Neural cell (in vitro differentiated cells): ENCODE measurements around the gene BTN1A1. TPM values are rescaled to one million over a fixed set of nuclear protein-coding genes. Genes with fewer than 3 reads are reported as not detected.

Source experiments
- H2AFZ ChIP-seq: fragments of 200-600, 300-800 bp; sonication (generic), shearing (Covaris generic); 2 replicates; pipeline ENCODE4 v1.6.0; 2014; ENCODE audit warnings: low read depth, mild to moderate bottlenecking, antibody characterized with exemption, low read length, moderate library complexity
- H3F3A ChIP-seq: fragments of 200-600 bp; shearing (Covaris generic); 2 replicates; pipeline ENCODE4 v1.6.1; 2016; ENCODE audit warnings: mild to moderate bottlenecking, moderate library complexity, mixed read lengths, antibody characterized with exemption, low read length; ENCODE audit not compliant: insufficient read depth, poor library complexity, severe bottlenecking
- H3K27ac ChIP-seq: fragments of 200-600, 300-800 bp; sonication (generic), shearing (Covaris generic); 2 replicates; pipeline ENCODE4 v1.5.1; 2014; ENCODE audit warnings: mild to moderate bottlenecking, low read length, moderate library complexity
- H3K27me3 ChIP-seq: fragments of 300-800, 200-600 bp; sonication (generic), shearing (Covaris generic); 2 replicates; pipeline ENCODE4 v1.6.0; 2014; ENCODE audit warnings: mild to moderate bottlenecking, low read depth, low read length, moderate library complexity; ENCODE audit not compliant: insufficient read depth
- H3K36me3 ChIP-seq: fragments of 300-800, 200-600 bp; sonication (generic), shearing (Covaris generic); 2 replicates; pipeline ENCODE4 v1.5.1; 2014; ENCODE audit warnings: mild to moderate bottlenecking, antibody characterized with exemption, low read length, moderate library complexity; ENCODE audit not compliant: insufficient read depth
- H3K4me2 ChIP-seq: fragments of 300-800, 200-600 bp; sonication (generic), shearing (Covaris generic); 2 replicates; pipeline ENCODE4 v1.6.0; 2014; ENCODE audit warnings: mild to moderate bottlenecking, low read length
- H3K4me3 ChIP-seq: fragments of 300-800, 200-600 bp; sonication (generic), shearing (Covaris generic); 2 replicates; pipeline ENCODE4 v1.5.1; 2014; ENCODE audit warnings: mild to moderate bottlenecking, low read length, moderate library complexity
- H3K79me2 ChIP-seq: fragments of 200-600 bp; shearing (Covaris generic); replicated peaks from 2 replicates; pipeline ENCODE4 v1.6.0; 2014; ENCODE audit warnings: mild to moderate bottlenecking, low read length, moderate library complexity; ENCODE audit not compliant: insufficient read depth
- H3K9ac ChIP-seq: fragments of 300-800, 200-600 bp; sonication (generic), shearing (Covaris generic); 2 replicates; pipeline ENCODE4 v1.6.1; 2016; ENCODE audit warnings: mild to moderate bottlenecking, low read length, mixed read lengths
- H3K9me2 ChIP-seq: fragments of 200-600 bp; shearing (Covaris generic); 2 replicates; pipeline ENCODE4 v1.6.1; 2016; ENCODE audit warnings: mild to moderate bottlenecking, low read length, mixed read lengths; ENCODE audit not compliant: insufficient read depth
- H3K9me3 ChIP-seq: fragments of 200-600, 300-800 bp; sonication (generic), shearing (Covaris generic); 2 replicates; pipeline ENCODE4 v1.6.1; 2016; ENCODE audit warnings: mild to moderate bottlenecking, mixed run types, low read length, moderate library complexity, mixed read lengths
- H4K20me1 ChIP-seq: fragments of 200-600 bp; shearing (Covaris generic); 2 replicates; pipeline ENCODE4 v1.6.1; 2016; ENCODE audit warnings: mild to moderate bottlenecking, mixed run types; ENCODE audit not compliant: insufficient read depth
- EP300 ChIP-seq: fragments of 450-650 bp; conservative IDR thresholded peaks from 2 replicates; pipeline ENCODE4 v1.6.1; 2014; ENCODE audit warnings: antibody characterized with exemption, mild to moderate bottlenecking, moderate library complexity; ENCODE audit not compliant: poor library complexity, severe bottlenecking
- EZH2 ChIP-seq: fragments of 200-600, 300-800 bp; shearing (Covaris generic), sonication (generic); IDR thresholded peaks from 2 replicates; pipeline ENCODE4 v1.6.1; 2014; ENCODE audit warnings: antibody characterized with exemption, low read length, borderline replicate concordance, mild to moderate bottlenecking; ENCODE audit not compliant: insufficient read depth, poor library complexity, severe bottlenecking
- MXI1 ChIP-seq: fragments of 450-650 bp; conservative IDR thresholded peaks from 2 replicates; pipeline ENCODE4 v1.6.1; 2014; ENCODE audit warnings: antibody characterized with exemption, mild to moderate bottlenecking; ENCODE audit not compliant: poor library complexity, severe bottlenecking
- POLR2AphosphoS5 ChIP-seq: IDR thresholded peaks from 2 replicates; pipeline ENCODE4 v1.6.1; 2012
- RAD21 ChIP-seq: fragments of 450-650 bp; conservative IDR thresholded peaks from 2 replicates; pipeline ENCODE4 v1.6.1; 2014; ENCODE audit warnings: antibody characterized with exemption, mild to moderate bottlenecking, moderate library complexity
- SMC3 ChIP-seq: fragments of 450-650 bp; conservative IDR thresholded peaks from 2 replicates; pipeline ENCODE4 v1.6.1; 2014; ENCODE audit warnings: antibody characterized with exemption, mild to moderate bottlenecking, moderate library complexity; ENCODE audit not compliant: poor library complexity
- TAF1 ChIP-seq: IDR thresholded peaks from 2 replicates; pipeline ENCODE4 v1.6.1; 2012; ENCODE audit warnings: low read depth
- polyA plus RNA-seq: library from polyadenylated mRNA; depleted of rRNA; stranded (reverse); fragments of >200 nt; gene quantifications from 2 replicates; pipeline ENCODE4 v1.2.3, GENCODE V29; 2014
- TF ChIP-seq, protein P1 (sequence below): fragments of 450-650 bp; IDR thresholded peaks from 2 replicates; pipeline ENCODE4 v1.5.1; 2014; ENCODE audit warnings: antibody characterized with exemption, mild to moderate bottlenecking, moderate library complexity; ENCODE audit not compliant: poor library complexity, severe bottlenecking
- TF ChIP-seq, protein P2 (sequence below): IDR thresholded peaks from 2 replicates; pipeline ENCODE4 v1.6.1; 2012; ENCODE audit warnings: borderline replicate concordance

BTN1A1 gene
- polyA plus RNA-seq, 1 donor from 2014 or later, result not detected

DNA sequence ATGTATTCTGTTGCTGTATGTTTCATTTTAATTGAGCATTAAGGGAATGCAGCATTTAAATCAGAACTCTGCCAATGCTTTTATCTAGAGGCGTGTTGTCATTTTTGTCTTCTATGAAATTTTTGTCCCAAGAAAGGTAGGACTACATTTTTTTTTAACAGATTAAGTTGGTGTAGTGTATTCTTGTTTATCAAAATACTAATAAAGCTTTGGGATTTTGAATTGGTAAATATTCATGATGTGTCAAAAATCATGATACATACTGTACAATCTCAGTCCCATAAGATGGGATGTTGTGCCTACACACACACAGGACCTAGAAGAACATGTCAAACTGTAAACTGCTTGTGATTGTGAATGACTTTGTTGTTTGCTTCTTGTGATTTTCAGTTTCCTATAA lies 26.8 kb downstream of the BTN1A1 start:
- Histone ChIP-seq H2AFZ (no peak overlapping the region), H3K9me2 (no peaks in the 10 kb centered on the region), H3K27me3 (no peaks in the 10 kb centered on the region), H3K36me3 (no peaks in the 10 kb centered on the region), H3K4me3 (no peak overlapping the region), H3F3A (no peaks in the 10 kb centered on the region), H3K9ac (no peak overlapping the region), H3K4me2 (no peak overlapping the region), H4K20me1 (no peaks in the 10 kb centered on the region), H3K79me2 (no peaks in the 10 kb centered on the region), H3K27ac (no peak overlapping the region), H3K9me3 (no peaks in the 10 kb centered on the region)
- TF ChIP-seq EZH2 (no peak), POLR2AphosphoS5 (no peak), TAF1 (no peak), SMC3 (no peak), EP300 (no peak), RAD21 (no peak), MXI1 (no peak)
- TF ChIP-seq, protein P1, sequence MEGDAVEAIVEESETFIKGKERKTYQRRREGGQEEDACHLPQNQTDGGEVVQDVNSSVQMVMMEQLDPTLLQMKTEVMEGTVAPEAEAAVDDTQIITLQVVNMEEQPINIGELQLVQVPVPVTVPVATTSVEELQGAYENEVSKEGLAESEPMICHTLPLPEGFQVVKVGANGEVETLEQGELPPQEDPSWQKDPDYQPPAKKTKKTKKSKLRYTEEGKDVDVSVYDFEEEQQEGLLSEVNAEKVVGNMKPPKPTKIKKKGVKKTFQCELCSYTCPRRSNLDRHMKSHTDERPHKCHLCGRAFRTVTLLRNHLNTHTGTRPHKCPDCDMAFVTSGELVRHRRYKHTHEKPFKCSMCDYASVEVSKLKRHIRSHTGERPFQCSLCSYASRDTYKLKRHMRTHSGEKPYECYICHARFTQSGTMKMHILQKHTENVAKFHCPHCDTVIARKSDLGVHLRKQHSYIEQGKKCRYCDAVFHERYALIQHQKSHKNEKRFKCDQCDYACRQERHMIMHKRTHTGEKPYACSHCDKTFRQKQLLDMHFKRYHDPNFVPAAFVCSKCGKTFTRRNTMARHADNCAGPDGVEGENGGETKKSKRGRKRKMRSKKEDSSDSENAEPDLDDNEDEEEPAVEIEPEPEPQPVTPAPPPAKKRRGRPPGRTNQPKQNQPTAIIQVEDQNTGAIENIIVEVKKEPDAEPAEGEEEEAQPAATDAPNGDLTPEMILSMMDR, result no peak
- TF ChIP-seq, protein P2, sequence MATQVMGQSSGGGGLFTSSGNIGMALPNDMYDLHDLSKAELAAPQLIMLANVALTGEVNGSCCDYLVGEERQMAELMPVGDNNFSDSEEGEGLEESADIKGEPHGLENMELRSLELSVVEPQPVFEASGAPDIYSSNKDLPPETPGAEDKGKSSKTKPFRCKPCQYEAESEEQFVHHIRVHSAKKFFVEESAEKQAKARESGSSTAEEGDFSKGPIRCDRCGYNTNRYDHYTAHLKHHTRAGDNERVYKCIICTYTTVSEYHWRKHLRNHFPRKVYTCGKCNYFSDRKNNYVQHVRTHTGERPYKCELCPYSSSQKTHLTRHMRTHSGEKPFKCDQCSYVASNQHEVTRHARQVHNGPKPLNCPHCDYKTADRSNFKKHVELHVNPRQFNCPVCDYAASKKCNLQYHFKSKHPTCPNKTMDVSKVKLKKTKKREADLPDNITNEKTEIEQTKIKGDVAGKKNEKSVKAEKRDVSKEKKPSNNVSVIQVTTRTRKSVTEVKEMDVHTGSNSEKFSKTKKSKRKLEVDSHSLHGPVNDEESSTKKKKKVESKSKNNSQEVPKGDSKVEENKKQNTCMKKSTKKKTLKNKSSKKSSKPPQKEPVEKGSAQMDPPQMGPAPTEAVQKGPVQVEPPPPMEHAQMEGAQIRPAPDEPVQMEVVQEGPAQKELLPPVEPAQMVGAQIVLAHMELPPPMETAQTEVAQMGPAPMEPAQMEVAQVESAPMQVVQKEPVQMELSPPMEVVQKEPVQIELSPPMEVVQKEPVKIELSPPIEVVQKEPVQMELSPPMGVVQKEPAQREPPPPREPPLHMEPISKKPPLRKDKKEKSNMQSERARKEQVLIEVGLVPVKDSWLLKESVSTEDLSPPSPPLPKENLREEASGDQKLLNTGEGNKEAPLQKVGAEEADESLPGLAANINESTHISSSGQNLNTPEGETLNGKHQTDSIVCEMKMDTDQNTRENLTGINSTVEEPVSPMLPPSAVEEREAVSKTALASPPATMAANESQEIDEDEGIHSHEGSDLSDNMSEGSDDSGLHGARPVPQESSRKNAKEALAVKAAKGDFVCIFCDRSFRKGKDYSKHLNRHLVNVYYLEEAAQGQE, result no peak

DNA sequence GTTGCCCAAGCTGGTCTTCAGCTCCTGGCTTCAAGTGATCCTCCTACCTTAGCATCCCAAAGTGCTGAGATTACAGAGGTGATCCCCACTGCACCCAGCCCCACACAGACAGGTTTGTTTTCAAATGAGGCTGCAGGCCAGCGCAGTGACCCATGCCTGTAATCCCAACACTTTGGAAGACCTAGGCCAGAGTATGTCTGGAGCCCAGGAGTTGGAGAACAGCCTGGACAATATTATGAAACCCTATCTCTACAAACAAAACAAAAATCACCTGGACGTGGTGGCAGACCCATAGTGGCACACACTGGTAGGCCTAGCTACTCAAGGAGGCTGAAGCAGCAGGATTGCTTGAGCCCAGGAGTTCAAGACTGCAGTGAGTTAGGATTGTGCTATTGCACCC lies 30.1 kb downstream of the BTN1A1 start:
- H4K20me1 ChIP-seq, result no peaks in the 10 kb centered on the region
- H3K36me3 ChIP-seq, result no peaks in the 10 kb centered on the region
- peaks cover 10% of the 10 kb centered on the region for H3F3A ChIP-seq
- H3K4me3 ChIP-seq, result no peak overlapping the region
- no peak overlapping the region for H3K4me2 ChIP-seq
- H3K9ac ChIP-seq, result no peak overlapping the region
- H2AFZ ChIP-seq, result no peak overlapping the region
- no peaks in the 10 kb centered on the region for H3K79me2 ChIP-seq
- TF ChIP-seq EP300 (no peak), POLR2AphosphoS5 (no peak), MXI1 (no peak), SMC3 (no peak), TAF1 (no peak), EZH2 (no peak)
- TF ChIP-seq, protein P2, result no peak
- no peaks in the 10 kb centered on the region for H3K9me2 ChIP-seq
- no peaks in the 10 kb centered on the region for H3K9me3 ChIP-seq
- no peaks in the 10 kb centered on the region for H3K27me3 ChIP-seq
- H3K27ac ChIP-seq, result no peak overlapping the region
